ENCODE data around the gene NOTCH1.
"Not testable (repeated sequence)": the region's sequence is repeated elsewhere in the genome, so short reads cannot be mapped to it uniquely, and the experiment has no call there.

GRCh38 chr9:136574606-136575005 is 28.8 kb upstream of the NOTCH1 start:
- TF ChIP-seq CTCF (IDR thresholded peaks at IDR 0.05; ENCODE audit: insufficient read depth, low read depth, low read length); EZH2 (IDR thresholded peaks at IDR 0.05; ENCODE audit: insufficient read depth, low read length): not testable (repeated sequence)
